CD4-positive, alpha-beta memory T cell (primary cell): ENCODE results near the gene RNF114. TPM values are rescaled to one million over a fixed set of nuclear protein-coding genes. Genes with fewer than 3 reads are reported as not detected.

ENCODE experiments used
- CTCF ChIA-PET: fragments of 350-600 bp; sonication (Branson Sonifier 250); formaldehyde crosslinking; loops from one replicate; lab custom pipeline; 2021; ENCODE audit warnings: inconsistent platforms; ENCODE audit not compliant: partially characterized antibody; lab: Charles Lee
- POLR2A ChIA-PET: fragments of 350-600 bp; sonication (Branson Sonifier 250); formaldehyde crosslinking; loops from one replicate; lab custom pipeline; 2021; ENCODE audit not compliant: partially characterized antibody; lab: Charles Lee
- DNase-seq, 5 donors: peaks; one replicate each; pipeline versions ENCODE4 v3.0.0 to v3.0.0-alpha.2; 2020 to 2022; ENCODE audit warnings: mixed read lengths in 1 of 5
- H3K27ac ChIP-seq: one replicate; pipeline ENCODE4 v1.7.0; 2013; ENCODE audit warnings: low read depth, low read length
- H3K27me3 ChIP-seq: 2 replicates; pipeline ENCODE4 v1.7.0; 2013; ENCODE audit warnings: mild to moderate bottlenecking, low read length, moderate library complexity; ENCODE audit not compliant: insufficient read depth
- H3K36me3 ChIP-seq: 2 replicates; pipeline ENCODE4 v1.7.0; 2013; ENCODE audit warnings: mild to moderate bottlenecking, low read length, moderate library complexity; ENCODE audit not compliant: insufficient read depth
- H3K4me1 ChIP-seq: 2 replicates; pipeline ENCODE4 v1.7.0; 2013; ENCODE audit warnings: mild to moderate bottlenecking, low read length, moderate library complexity; ENCODE audit not compliant: insufficient read depth
- H3K4me3 ChIP-seq, 2 donors: one replicate each; pipeline ENCODE4 v1.7.0; 2013; ENCODE audit warnings: low read length in 2 of 2, mild to moderate bottlenecking in 1 of 2
- H3K9me3 ChIP-seq, 2 donors: one replicate each; pipeline ENCODE4 v1.7.0; 2013; ENCODE audit warnings: low read length in 2 of 2, control low read depth in 1 of 2; ENCODE audit not compliant: control insufficient read depth in 1 of 2
- H3K27ac Mint-ChIP-seq, 7 donors: one replicate each; pipeline ENCODE4 v1.8.0; 2020 to 2021; ENCODE audit warnings: mixed read lengths in 7 of 7, mild to moderate bottlenecking in 6 of 7, inconsistent platforms in 3 of 7, moderate library complexity in 3 of 7
- H3K27me3 Mint-ChIP-seq, 2 donors: one replicate each; pipeline ENCODE4 v1.8.0; 2020 to 2021; ENCODE audit warnings: mixed read lengths in 2 of 2
- H3K36me3 Mint-ChIP-seq, 2 donors: one replicate each; pipeline ENCODE4 v1.8.0; 2020 to 2021; ENCODE audit warnings: mixed read lengths in 2 of 2, inconsistent platforms in 1 of 2, mild to moderate bottlenecking in 1 of 2
- H3K4me1 Mint-ChIP-seq, 4 donors: one replicate each; pipeline ENCODE4 v1.8.0; 2020 to 2021; ENCODE audit warnings: mixed read lengths in 4 of 4, mild to moderate bottlenecking in 1 of 4
- H3K4me3 Mint-ChIP-seq, 8 donors: one replicate each; pipeline ENCODE4 v1.8.0; 2020 to 2021; ENCODE audit warnings: mixed read lengths in 8 of 8, mild to moderate bottlenecking in 7 of 8, moderate library complexity in 6 of 8, inconsistent platforms in 3 of 8
- H3K9me3 Mint-ChIP-seq, 8 donors: one replicate each; pipeline ENCODE4 v1.8.0; 2020 to 2021; ENCODE audit warnings: mixed read lengths in 8 of 8, mild to moderate bottlenecking in 5 of 8, inconsistent platforms in 3 of 8, moderate library complexity in 1 of 8
- intact Hi-C: fragments of 100-400 bp; cut with micrococcal nuclease; formaldehyde crosslinking; loops from one replicate; pipeline ENCODE4 v1.15.1; 2023
- polyA plus RNA-seq, 2 donors: library from polyadenylated mRNA; unstranded; fragments of 300-500 nt; fragmentation: Illumina TruSeq; gene quantifications; one replicate each; pipeline ENCODE4 v1.2.3, GENCODE V29; 2021
- total RNA-seq, 2 experiments: library from RNA; stranded (reverse); gene quantifications; one replicate each; pipeline ENCODE4 v1.2.3, GENCODE V29; 2021

RNF114 gene
- total and polyA plus RNA-seq, 4 experiments from 2014 or later: 96.3 to 177 (median 104) TPM

GRCh38 chr20:49889935-49890333 is 46.3 kb upstream of the RNF114 start:
- Histone ChIP-seq H3K9me3 (no peaks in the 10 kb centered on the region), H3K4me3 (no peak overlapping the region), H3K27me3 (no peaks in the 10 kb centered on the region), H3K4me1 (peaks cover 23% of the 10 kb centered on the region), H3K36me3 (peaks cover 11% of the 10 kb centered on the region), H3K27ac (no peak overlapping the region)
- Mint-ChIP-seq H3K27me3 (no peaks in the 10 kb centered on the region), H3K4me1 (peaks cover 15 to 29% (median 20%) of the 10 kb centered on the region in 4 donors), H3K4me3 (no peak overlapping the region), H3K9me3 (no peaks in the 10 kb centered on the region), H3K27ac (peak overlapping the region in 2 of 7 donors; percentile 30 to 71), H3K36me3 (peaks cover 12 to 48% of the 10 kb centered on the region in 2 donors)
- no peak for DNase-seq
- ChIA-PET POLR2A (no interaction called here), CTCF (interaction anchor here (0.9 to 1.9 kb wide), 3 partner anchors 12 to 279 kb away, joined by 3 to 4 read pairs (median 4); no protein-coding TSS in a partner anchor)
- intact Hi-C loops: loop anchor here (5.0 kb wide), 1 partner anchor 37 kb away; no protein-coding TSS in a partner anchor

- Mint-ChIP-seq H3K36me3 (peaks cover 12 to 41% of the 10 kb centered on the region in 2 donors), H3K4me1 (peaks cover 15 to 29% (median 21%) of the 10 kb centered on the region in 4 donors), H3K4me3 (peak overlapping the region in 1 of 8 donors; percentile 8), H3K27ac (peak overlapping the region in 1 of 7 donors; percentile 23), H3K9me3 (no peaks in the 10 kb centered on the region), H3K27me3 (no peaks in the 10 kb centered on the region)
- H3K4me1 ChIP-seq: peaks cover 23% of the 10 kb centered on the region
- H3K9me3 ChIP-seq: no peaks in the 10 kb centered on the region
- CTCF ChIA-PET: interaction anchor here (1.3 kb wide), 1 partner anchor 14 kb away, joined by 3 read pairs; no protein-coding TSS in a partner anchor
- H3K36me3 ChIP-seq: peaks cover 5% of the 10 kb centered on the region
- intact Hi-C loops: loop anchor here (5.0 kb wide), 1 partner anchor 37 kb away; no protein-coding TSS in a partner anchor
- no peaks in the 10 kb centered on the region for H3K27me3 ChIP-seq
- H3K4me3 ChIP-seq: no peak overlapping the region
- no peak overlapping the region for H3K27ac ChIP-seq
- POLR2A ChIA-PET: no interaction called here
- no peak for DNase-seq
Measured at GRCh38 chr20:49890471-49891361, 45.5 kb upstream of the RNF114 start.

- H3K4me1 Mint-ChIP-seq: peaks cover 15 to 29% (median 21%) of the 10 kb centered on the region in 4 donors
- no peaks in the 10 kb centered on the region for H3K27me3 Mint-ChIP-seq
- peaks cover 23% of the 10 kb centered on the region for H3K4me1 ChIP-seq
- no peak overlapping the region for H3K27ac ChIP-seq
- peak overlapping the region in 1 of 7 donors; percentile 47 for H3K27ac Mint-ChIP-seq
- CTCF ChIA-PET: interaction anchor here (1.3 kb wide), 1 partner anchor 13 kb away, joined by 3 read pairs; no protein-coding TSS in a partner anchor
- no peaks in the 10 kb centered on the region for H3K9me3 ChIP-seq
- POLR2A ChIA-PET: no interaction called here
- no peak overlapping the region for H3K4me3 ChIP-seq
- no peaks in the 10 kb centered on the region for H3K36me3 ChIP-seq
- peak overlapping the region in 1 of 8 donors; percentile 8 for H3K4me3 Mint-ChIP-seq
- no peaks in the 10 kb centered on the region for H3K27me3 ChIP-seq
- intact Hi-C loops: loop anchor here (5.0 kb wide), 1 partner anchor 36 kb away; no protein-coding TSS in a partner anchor
- no peaks in the 10 kb centered on the region for H3K9me3 Mint-ChIP-seq
- peaks cover 9 to 33% of the 10 kb centered on the region in 2 donors for H3K36me3 Mint-ChIP-seq
- no peak for DNase-seq
Measured at GRCh38 chr20:49891476-49892110, 44.6 kb upstream of the RNF114 start.

- Mint-ChIP-seq H3K4me3 (peak overlapping the region in 1 of 8 donors; percentile 32), H3K4me1 (peaks cover 15 to 29% (median 21%) of the 10 kb centered on the region in 4 donors), H3K27ac (peak overlapping the region in 1 of 7 donors; percentile 75), H3K27me3 (no peaks in the 10 kb centered on the region), H3K36me3 (peaks cover 12 to 26% of the 10 kb centered on the region in 2 donors), H3K9me3 (no peaks in the 10 kb centered on the region)
- Histone ChIP-seq H3K9me3 (no peaks in the 10 kb centered on the region), H3K4me3 (no peak overlapping the region), H3K27me3 (no peaks in the 10 kb centered on the region), H3K4me1 (peaks cover 23% of the 10 kb centered on the region), H3K36me3 (no peaks in the 10 kb centered on the region), H3K27ac (no peak overlapping the region)
- CTCF ChIA-PET: interaction anchor here (2.4 kb wide), 1 partner anchor 283 kb away, joined by 7 read pairs; no protein-coding TSS in a partner anchor
- DNase-seq: no peak
- POLR2A ChIA-PET: no interaction called here
- intact Hi-C loops: loop anchor here (5.0 kb wide), 1 partner anchor 35 kb away; no protein-coding TSS in a partner anchor
Measured at GRCh38 chr20:49892260-49892659, 43.9 kb upstream of the RNF114 start.

GRCh38 chr20:49892817-49893216 is 43.4 kb upstream of the RNF114 start:
- H3K27me3 ChIP-seq: no peaks in the 10 kb centered on the region
- ChIA-PET CTCF (interaction anchor here (2.4 kb wide), 1 partner anchor 283 kb away, joined by 7 read pairs; no protein-coding TSS in a partner anchor), POLR2A (no interaction called here)
- Mint-ChIP-seq H3K9me3 (no peaks in the 10 kb centered on the region), H3K36me3 (peaks cover 12 to 23% of the 10 kb centered on the region in 2 donors), H3K27ac (peak overlapping the region in 2 of 7 donors; percentile 21 to 81), H3K27me3 (no peaks in the 10 kb centered on the region), H3K4me1 (peaks cover 15 to 29% (median 21%) of the 10 kb centered on the region in 4 donors), H3K4me3 (peak overlapping the region in 3 of 8 donors; percentile 32 to 76 (median 49))
- H3K9me3 ChIP-seq: no peaks in the 10 kb centered on the region
- no peak overlapping the region for H3K27ac ChIP-seq
- DNase-seq: no peak
- intact Hi-C loops: loop anchor here (5.0 kb wide), 1 partner anchor 34 kb away; no protein-coding TSS in a partner anchor
- no peak overlapping the region for H3K4me3 ChIP-seq
- H3K36me3 ChIP-seq: no peaks in the 10 kb centered on the region
- peaks cover 23% of the 10 kb centered on the region for H3K4me1 ChIP-seq

GRCh38 chr20:49893242-49894072 is 42.7 kb upstream of the RNF114 start:
- no peak overlapping the region for H3K27ac ChIP-seq
- H3K4me3 Mint-ChIP-seq: peak overlapping the region; percentile 27 to 78 (median 73)
- peak overlapping the region in 5 of 7 donors; percentile 10 to 90 (median 21) for H3K27ac Mint-ChIP-seq
- H3K9me3 Mint-ChIP-seq: no peaks in the 10 kb centered on the region
- H3K4me1 ChIP-seq: peaks cover 23% of the 10 kb centered on the region
- intact Hi-C loops: loop anchor here (5.0 kb wide), 1 partner anchor 34 kb away; no protein-coding TSS in a partner anchor
- H3K4me1 Mint-ChIP-seq: peaks cover 13 to 25% (median 20%) of the 10 kb centered on the region in 4 donors
- H3K36me3 Mint-ChIP-seq: peaks cover 9 to 18% of the 10 kb centered on the region in 2 donors
- ChIA-PET CTCF (interaction anchor here (2.4 kb wide), 1 partner anchor 284 kb away, joined by 7 read pairs; no protein-coding TSS in a partner anchor), POLR2A (no interaction called here)
- no peaks in the 10 kb centered on the region for H3K9me3 ChIP-seq
- H3K4me3 ChIP-seq: no peak overlapping the region
- H3K27me3 ChIP-seq: no peaks in the 10 kb centered on the region
- no peak for DNase-seq
- H3K36me3 ChIP-seq: no peaks in the 10 kb centered on the region
- no peaks in the 10 kb centered on the region for H3K27me3 Mint-ChIP-seq
